SK-N-SH (cell line): Measurements from ENCODE around the gene DYRK3. TPM values are rescaled to one million over a fixed set of nuclear protein-coding genes. Genes with fewer than 3 reads are reported as not detected.

ENCODE experiments used
- CTCF ChIA-PET: fragments of 300-600, 350-600 bp; formaldehyde crosslinking; extraction: SDS; loops from one replicate; lab custom pipeline; 2021; lab: Yijun Ruan, JAX
- POLR2A ChIA-PET: fragments of 350-600 bp; sonication (Branson Sonifier 250); formaldehyde crosslinking; extraction: SDS; loops from one replicate; lab custom pipeline; 2020; ENCODE audit warnings: antibody characterized with exemption, inconsistent platforms; lab: Yijun Ruan, JAX
- DNase-seq: peaks from one replicate; pipeline ENCODE4 v3.0.0; 2012
- H2AFZ ChIP-seq: fragments of 200-600 bp; sonication (generic); 2 replicates; pipeline ENCODE4 v1.8.1; 2016; ENCODE audit warnings: antibody characterized with exemption, mild to moderate bottlenecking, low read depth
- H3F3A ChIP-seq: fragments of 200-600 bp; sonication (generic); replicated peaks from 2 replicates; pipeline ENCODE3; 2016; ENCODE audit warnings: antibody characterized with exemption, mild to moderate bottlenecking; ENCODE audit not compliant: insufficient read depth
- H3K27ac ChIP-seq, 2 experiments: fragments of 200-500 bp in 1 of 2; fragments of 200-600 bp in 1 of 2; sonication (Bioruptor generic) in 1 of 2; sonication (generic), shearing (Covaris generic) in 1 of 2; 2 replicates each; pipeline versions ENCODE4 v1.5.1 to v1.6.1; 2014 to 2016; ENCODE audit warnings: low read depth in 2 of 2, inconsistent platforms in 1 of 2, low read length in 1 of 2, mild to moderate bottlenecking in 1 of 2, mixed read lengths in 1 of 2
- H3K27me3 ChIP-seq: fragments of 200-600 bp; sonication (generic), shearing (Covaris generic); 2 replicates; pipeline ENCODE4 v1.6.1; 2016; ENCODE audit warnings: mixed run types; ENCODE audit not compliant: insufficient read depth
- H3K36me3 ChIP-seq, 2 experiments: fragments of 200-500 bp in 1 of 2; fragments of 200-600 bp in 1 of 2; sonication (Bioruptor generic) in 1 of 2; sonication (generic) in 1 of 2; replicated peaks in 1 of 2; 2 replicates each; pipeline versions ENCODE3 to v1.5.1; 2014 to 2016; ENCODE audit warnings: low read length in 1 of 2, mild to moderate bottlenecking in 1 of 2; ENCODE audit not compliant: insufficient read depth in 2 of 2, control insufficient read depth in 1 of 2
- H3K4me1 ChIP-seq, 2 experiments: fragments of 200-500 bp in 1 of 2; fragments of 200-600 bp in 1 of 2; sonication (Bioruptor generic) in 1 of 2; sonication (generic), shearing (Covaris generic) in 1 of 2; 2 replicates each; pipeline versions ENCODE4 v1.5.1 to v1.6.1; 2014 to 2016; ENCODE audit warnings: low read depth in 1 of 2, low read length in 1 of 2, mixed run types in 1 of 2; ENCODE audit not compliant: insufficient read depth in 2 of 2, control insufficient read depth in 1 of 2
- H3K4me2 ChIP-seq: fragments of 200-600 bp; sonication (generic), shearing (Covaris generic); 2 replicates; pipeline ENCODE4 v1.6.1; 2017; ENCODE audit warnings: mixed run types
- H3K4me3 ChIP-seq, 2 experiments: fragments of 200-500 bp in 1 of 2; fragments of 200-600 bp in 1 of 2; sonication (Bioruptor generic) in 1 of 2; sonication (generic), shearing (Covaris generic) in 1 of 2; 2 replicates each; pipeline versions ENCODE4 v1.5.1 to v1.8.1; 2014 to 2016; ENCODE audit warnings: low read depth in 2 of 2, inconsistent platforms in 1 of 2, low read length in 1 of 2, mild to moderate bottlenecking in 1 of 2, mixed read lengths in 1 of 2, moderate library complexity in 1 of 2
- H3K79me2 ChIP-seq: fragments of 200-600 bp; sonication (generic); 2 replicates; pipeline ENCODE4 v1.8.1; 2017; ENCODE audit warnings: mild to moderate bottlenecking; ENCODE audit not compliant: insufficient read depth
- H3K9ac ChIP-seq: fragments of 200-600 bp; sonication (generic); 2 replicates; pipeline ENCODE4 v1.6.1; 2017; ENCODE audit warnings: mixed run types
- H3K9me2 ChIP-seq: fragments of 200-600 bp; sonication (generic); 2 replicates; pipeline ENCODE4 v1.6.1; 2017; ENCODE audit warnings: mixed run types
- H3K9me3 ChIP-seq: fragments of 200-600 bp; sonication (generic); 2 replicates; pipeline ENCODE4 v1.6.1; 2017; ENCODE audit warnings: mixed run types, mild to moderate bottlenecking, moderate library complexity
- H4K20me1 ChIP-seq: fragments of 200-600 bp; sonication (generic); 2 replicates; pipeline ENCODE4 v1.6.1; 2017; ENCODE audit warnings: mild to moderate bottlenecking, mixed run types; ENCODE audit not compliant: insufficient read depth
- EP300 ChIP-seq, 2 experiments: IDR thresholded peaks; 2 replicates each; pipeline versions ENCODE4 v1.4.0 to v1.6.1; 2012; ENCODE audit warnings: borderline replicate concordance in 1 of 2, low read depth in 1 of 2, low read length in 1 of 2
- EZH2phosphoT487 ChIP-seq: fragments of 200-600 bp; sonication (generic); IDR thresholded peaks from 2 replicates; pipeline ENCODE4 v1.6.1; 2017; ENCODE audit warnings: low read depth, mixed run types, mild to moderate bottlenecking, antibody characterized with exemption, moderate library complexity, borderline replicate concordance
- FOSL2 ChIP-seq: IDR thresholded peaks from 2 replicates; pipeline ENCODE4 v1.4.0; 2012; ENCODE audit warnings: low read depth, mild to moderate bottlenecking, moderate library complexity, borderline replicate concordance
- FOXM1 ChIP-seq: IDR thresholded peaks from 2 replicates; pipeline ENCODE4 v1.4.0; 2012; ENCODE audit warnings: low read depth, mild to moderate bottlenecking
- GABPA ChIP-seq: IDR thresholded peaks from 2 replicates; pipeline ENCODE4 v1.4.0; 2012; ENCODE audit warnings: low read depth, mild to moderate bottlenecking
- NRF1 ChIP-seq: IDR thresholded peaks from 2 replicates; pipeline ENCODE4 v1.6.1; 2012; ENCODE audit warnings: low read depth, mild to moderate bottlenecking, low read length
- RAD21 ChIP-seq: IDR thresholded peaks from 2 replicates; pipeline ENCODE4 v1.6.1; 2012; ENCODE audit warnings: mild to moderate bottlenecking, low read length
- RXRA ChIP-seq: IDR thresholded peaks from 2 replicates; pipeline ENCODE4 v1.4.0; 2012; ENCODE audit warnings: low read depth, mild to moderate bottlenecking, borderline replicate concordance
- SIN3A ChIP-seq: IDR thresholded peaks from 2 replicates; pipeline ENCODE4 v1.6.1; 2012; ENCODE audit warnings: low read depth, mild to moderate bottlenecking, low read length, moderate library complexity, borderline replicate concordance
- SMC3 ChIP-seq: IDR thresholded peaks from 2 replicates; pipeline ENCODE4 v1.6.1; 2012; ENCODE audit warnings: low read depth, low read length, improper control_type of control experiment
- TAF1 ChIP-seq: IDR thresholded peaks from 2 replicates; pipeline ENCODE4 v1.6.1; 2012; ENCODE audit warnings: low read depth, mild to moderate bottlenecking, low read length, moderate library complexity, borderline replicate concordance
- WGBS: methylation state at CpG from one replicate; pipeline ENCODE4 v1.1.6; 2017; ENCODE audit warnings: low lambda C conversion rate; 5-methylcytosine and 5-hydroxymethylcytosine counted together
- polyA plus RNA-seq, 3 experiments: library from polyadenylated mRNA; depleted of rRNA; stranded (reverse); fragments of >200 nt; gene quantifications; 2 replicates each; pipeline ENCODE4 v1.2.3, GENCODE V29; 2012
- TF ChIP-seq, protein P1 (sequence below): fragments of 150-350 bp; IDR thresholded peaks from 2 replicates; pipeline ENCODE4 v1.6.1; 2016; ENCODE audit warnings: mild to moderate bottlenecking, low read depth, low read length
- TF ChIP-seq, protein P2 (sequence below): IDR thresholded peaks from 2 replicates; pipeline ENCODE4 v1.6.1; 2012; ENCODE audit warnings: mild to moderate bottlenecking, low read depth, low read length, moderate library complexity

DYRK3 gene
- polyA plus RNA-seq, 1 of the 3 experiments (the other 2 are of a cell fraction), result 3.6 TPM

DNA sequence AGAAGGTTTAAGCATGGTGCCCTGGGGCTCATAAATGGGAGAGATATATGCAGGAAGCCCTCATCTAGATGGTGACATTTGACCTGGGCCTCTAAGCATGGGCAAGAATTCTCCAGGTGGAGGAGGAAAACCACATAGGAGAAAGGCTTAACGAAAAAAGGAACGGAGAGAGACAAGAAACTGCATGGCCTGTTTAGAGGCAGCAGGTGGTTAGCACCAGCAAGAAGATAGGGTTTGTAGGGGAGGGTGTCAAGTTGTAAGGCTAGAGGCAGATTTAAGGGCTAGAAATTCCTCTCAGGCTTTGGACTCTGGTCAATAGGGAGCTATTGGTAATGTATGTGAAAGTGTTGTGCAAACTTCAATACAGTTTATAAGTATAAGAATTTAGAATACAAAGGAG is 41.2 kb downstream of the DYRK3 start:
- Histone ChIP-seq H4K20me1 (no peaks in the 10 kb centered on the region), H3F3A (no peaks in the 10 kb centered on the region), H3K4me2 (no peak overlapping the region), H3K9ac (no peak overlapping the region), H3K79me2 (no peaks in the 10 kb centered on the region), H2AFZ (no peak overlapping the region), H3K4me1 (peaks cover 0 to 9% of the 10 kb centered on the region in 2 experiments; a peak in 3 of 4 replicates), H3K9me2 (no peaks in the 10 kb centered on the region), H3K36me3 (no peaks in the 10 kb centered on the region), H3K27me3 (no peaks in the 10 kb centered on the region), H3K4me3 (no peak overlapping the region), H3K9me3 (no peaks in the 10 kb centered on the region), H3K27ac (no peak overlapping the region)
- TF ChIP-seq RXRA, result no peak
- TF ChIP-seq SMC3, result no peak
- TF ChIP-seq, protein P1, sequence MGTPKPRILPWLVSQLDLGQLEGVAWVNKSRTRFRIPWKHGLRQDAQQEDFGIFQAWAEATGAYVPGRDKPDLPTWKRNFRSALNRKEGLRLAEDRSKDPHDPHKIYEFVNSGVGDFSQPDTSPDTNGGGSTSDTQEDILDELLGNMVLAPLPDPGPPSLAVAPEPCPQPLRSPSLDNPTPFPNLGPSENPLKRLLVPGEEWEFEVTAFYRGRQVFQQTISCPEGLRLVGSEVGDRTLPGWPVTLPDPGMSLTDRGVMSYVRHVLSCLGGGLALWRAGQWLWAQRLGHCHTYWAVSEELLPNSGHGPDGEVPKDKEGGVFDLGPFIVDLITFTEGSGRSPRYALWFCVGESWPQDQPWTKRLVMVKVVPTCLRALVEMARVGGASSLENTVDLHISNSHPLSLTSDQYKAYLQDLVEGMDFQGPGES, result no peak
- TF ChIP-seq RAD21, result no peak
- no peak for TF ChIP-seq EZH2phosphoT487
- TF ChIP-seq, protein P2, sequence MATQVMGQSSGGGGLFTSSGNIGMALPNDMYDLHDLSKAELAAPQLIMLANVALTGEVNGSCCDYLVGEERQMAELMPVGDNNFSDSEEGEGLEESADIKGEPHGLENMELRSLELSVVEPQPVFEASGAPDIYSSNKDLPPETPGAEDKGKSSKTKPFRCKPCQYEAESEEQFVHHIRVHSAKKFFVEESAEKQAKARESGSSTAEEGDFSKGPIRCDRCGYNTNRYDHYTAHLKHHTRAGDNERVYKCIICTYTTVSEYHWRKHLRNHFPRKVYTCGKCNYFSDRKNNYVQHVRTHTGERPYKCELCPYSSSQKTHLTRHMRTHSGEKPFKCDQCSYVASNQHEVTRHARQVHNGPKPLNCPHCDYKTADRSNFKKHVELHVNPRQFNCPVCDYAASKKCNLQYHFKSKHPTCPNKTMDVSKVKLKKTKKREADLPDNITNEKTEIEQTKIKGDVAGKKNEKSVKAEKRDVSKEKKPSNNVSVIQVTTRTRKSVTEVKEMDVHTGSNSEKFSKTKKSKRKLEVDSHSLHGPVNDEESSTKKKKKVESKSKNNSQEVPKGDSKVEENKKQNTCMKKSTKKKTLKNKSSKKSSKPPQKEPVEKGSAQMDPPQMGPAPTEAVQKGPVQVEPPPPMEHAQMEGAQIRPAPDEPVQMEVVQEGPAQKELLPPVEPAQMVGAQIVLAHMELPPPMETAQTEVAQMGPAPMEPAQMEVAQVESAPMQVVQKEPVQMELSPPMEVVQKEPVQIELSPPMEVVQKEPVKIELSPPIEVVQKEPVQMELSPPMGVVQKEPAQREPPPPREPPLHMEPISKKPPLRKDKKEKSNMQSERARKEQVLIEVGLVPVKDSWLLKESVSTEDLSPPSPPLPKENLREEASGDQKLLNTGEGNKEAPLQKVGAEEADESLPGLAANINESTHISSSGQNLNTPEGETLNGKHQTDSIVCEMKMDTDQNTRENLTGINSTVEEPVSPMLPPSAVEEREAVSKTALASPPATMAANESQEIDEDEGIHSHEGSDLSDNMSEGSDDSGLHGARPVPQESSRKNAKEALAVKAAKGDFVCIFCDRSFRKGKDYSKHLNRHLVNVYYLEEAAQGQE, result no peak
- no peak for TF ChIP-seq SIN3A
- no peak for TF ChIP-seq GABPA
- no peak for TF ChIP-seq NRF1
- TF ChIP-seq EP300 (IDR thresholded peaks at IDR 0.05; ENCODE audit: borderline replicate concordance in 1 of 2, low read depth in 1 of 2, low read length in 1 of 2), result no peak
- TF ChIP-seq FOXM1, result no peak
- TF ChIP-seq TAF1, result no peak
- TF ChIP-seq FOSL2, result no peak
- POLR2A ChIA-PET, result no interaction called here
- 88% methylated on average over 2 of the region's 2 CpGs for WGBS
- CTCF ChIA-PET, result interaction anchor here (0.9 to 6.2 kb wide), 3 partner anchors 9 to 50 kb away, joined by 3 to 61 read pairs (median 4); no protein-coding TSS in a partner anchor
- DNase-seq, result no peak
